DND-41 (cell line): Measurements from ENCODE around the gene SLC40A1.

Source experiments
- ATAC-seq: fragments of 200-7000 bp; cut with Tn5 transposase; 3 replicates; pipeline ENCODE4 v1.9.1; 2021; ENCODE audit warnings: low read depth; ENCODE audit not compliant: insufficient read depth
- DNase-seq: peaks from one replicate; pipeline ENCODE4 v3.0.0-alpha.2; 2020
- H2AFZ ChIP-seq: 2 replicates; pipeline ENCODE4 v1.6.0; 2012; ENCODE audit warnings: low read depth, low read length
- H3K27ac ChIP-seq: 2 replicates; pipeline ENCODE4 v1.5.1; 2012; ENCODE audit warnings: low read length, inconsistent platforms
- H3K27me3 ChIP-seq: fragments of 200-600 bp; sonication (generic); 2 replicates; pipeline ENCODE4 v1.6.0; 2012; ENCODE audit warnings: low read length, mild to moderate bottlenecking, inconsistent platforms; ENCODE audit not compliant: insufficient read depth, poor library complexity
- H3K36me3 ChIP-seq: 2 replicates; pipeline ENCODE4 v1.5.1; 2012; ENCODE audit warnings: low read length, inconsistent platforms; ENCODE audit not compliant: insufficient read depth
- H3K4me1 ChIP-seq: 2 replicates; pipeline ENCODE4 v1.5.1; 2012; ENCODE audit warnings: mild to moderate bottlenecking, low read length; ENCODE audit not compliant: insufficient read depth
- H3K4me2 ChIP-seq: 2 replicates; pipeline ENCODE4 v1.6.0; 2012; ENCODE audit warnings: mild to moderate bottlenecking, moderate library complexity, low read length, inconsistent platforms; ENCODE audit not compliant: insufficient read depth
- H3K4me3 ChIP-seq, 2 experiments: fragments of 200-600 bp in 1 of 2; shearing (Covaris generic) in 1 of 2; 2 replicates each; pipeline ENCODE4 v1.5.1; 2012 to 2016; ENCODE audit warnings: inconsistent platforms in 2 of 2, low read length in 2 of 2, mild to moderate bottlenecking in 2 of 2, low read depth in 1 of 2, moderate library complexity in 1 of 2
- H3K79me2 ChIP-seq: 2 replicates; pipeline ENCODE4 v1.6.0; 2012; ENCODE audit warnings: low read length, inconsistent platforms; ENCODE audit not compliant: insufficient read depth
- H3K9ac ChIP-seq: 2 replicates; pipeline ENCODE4 v1.6.0; 2012; ENCODE audit warnings: low read depth, mild to moderate bottlenecking, inconsistent platforms, low read length, moderate library complexity
- H3K9me3 ChIP-seq: 2 replicates; pipeline ENCODE4 v1.5.1; 2012; ENCODE audit warnings: low read length, moderate library complexity, mild to moderate bottlenecking, inconsistent platforms; ENCODE audit not compliant: insufficient read depth, severe bottlenecking
- H4K20me1 ChIP-seq: 2 replicates; pipeline ENCODE4 v1.6.0; 2012; ENCODE audit warnings: low read length; ENCODE audit not compliant: insufficient read depth
- CTCF ChIP-seq: IDR thresholded peaks from 2 replicates; pipeline ENCODE4 v1.5.1; 2012; ENCODE audit warnings: borderline replicate concordance, low read length, moderate library complexity, mild to moderate bottlenecking; ENCODE audit not compliant: poor library complexity, severe bottlenecking; ENCODE audit errors: extremely low read depth
- EZH2 ChIP-seq: IDR thresholded peaks from 3 replicates; pipeline ENCODE4 v1.6.1; 2012; ENCODE audit warnings: borderline replicate concordance, low read depth, mild to moderate bottlenecking, moderate library complexity, low read length, inconsistent platforms; ENCODE audit not compliant: severe bottlenecking

SLC40A1 gene

DNA sequence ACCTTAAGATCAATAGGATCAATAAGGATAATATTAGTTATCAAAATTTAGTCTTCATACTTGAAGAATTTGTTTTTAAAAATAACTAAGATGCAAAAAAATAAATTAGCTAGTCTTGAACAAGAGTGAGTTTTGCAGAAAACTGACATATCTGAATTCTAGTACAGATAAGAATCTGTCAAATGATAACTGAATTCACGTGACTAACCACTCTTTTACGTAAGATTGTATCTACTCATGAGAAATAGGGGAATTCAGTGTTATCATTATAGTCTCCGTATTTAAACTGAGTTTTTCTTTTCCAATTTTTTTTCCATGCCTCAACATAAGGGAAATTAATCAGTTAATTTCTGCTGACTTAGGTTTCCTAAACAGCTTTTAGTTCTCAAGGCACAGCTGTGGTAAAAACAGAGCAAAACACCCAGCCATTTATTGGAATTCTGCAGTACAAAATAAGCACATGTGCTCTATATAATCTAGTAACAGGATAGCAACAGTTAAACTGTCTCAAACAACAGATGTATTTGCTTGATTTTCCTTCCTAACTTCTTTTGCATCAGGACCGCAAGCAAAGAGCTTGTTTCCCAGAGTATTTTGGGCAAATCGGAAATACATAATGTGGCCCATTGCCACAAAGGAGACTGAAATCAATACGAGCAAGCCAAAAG is 19.1 kb downstream of the SLC40A1 start:
- H3K36me3 ChIP-seq = peaks cover 64% of the 10 kb centered on the region

GRCh38 chr2:189560273-189560586 is 20.4 kb downstream of the SLC40A1 start:
- TF ChIP-seq CTCF (no peak), EZH2 (no peak)
- Histone ChIP-seq H3K4me3 (no peak overlapping the region), H3K9me3 (no peaks in the 10 kb centered on the region), H3K4me1 (peaks cover 21% of the 10 kb centered on the region), H3K27ac (no peak overlapping the region), H4K20me1 (no peaks in the 10 kb centered on the region), H3K4me2 (no peak overlapping the region), H3K79me2 (peaks cover 4% of the 10 kb centered on the region; the same call in 1 of the 2 replicates), H2AFZ (no peak overlapping the region), H3K27me3 (no peaks in the 10 kb centered on the region), H3K36me3 (peaks cover 52% of the 10 kb centered on the region), H3K9ac (no peak overlapping the region)
- ATAC-seq (no peak), DNase-seq (no peak)

More for the DNA sequence above, 19.1 kb downstream of the SLC40A1 start:
- ATAC-seq (no peak), DNase-seq (no peak)
- TF ChIP-seq EZH2 (no peak), CTCF (no peak)
- Histone ChIP-seq H2AFZ (no peak overlapping the region), H3K9ac (no peak overlapping the region), H3K9me3 (no peaks in the 10 kb centered on the region), H3K4me2 (peak overlapping the region; percentile 38; the same call in 1 of the 2 replicates), H3K4me1 (peaks cover 21% of the 10 kb centered on the region), H3K4me3 (no peak overlapping the region), H4K20me1 (no peaks in the 10 kb centered on the region), H3K79me2 (peaks cover 4% of the 10 kb centered on the region; the same call in 1 of the 2 replicates), H3K27ac (peak overlapping the region; percentile 61; the same call in 1 of the 2 replicates), H3K27me3 (no peaks in the 10 kb centered on the region)

DNA sequence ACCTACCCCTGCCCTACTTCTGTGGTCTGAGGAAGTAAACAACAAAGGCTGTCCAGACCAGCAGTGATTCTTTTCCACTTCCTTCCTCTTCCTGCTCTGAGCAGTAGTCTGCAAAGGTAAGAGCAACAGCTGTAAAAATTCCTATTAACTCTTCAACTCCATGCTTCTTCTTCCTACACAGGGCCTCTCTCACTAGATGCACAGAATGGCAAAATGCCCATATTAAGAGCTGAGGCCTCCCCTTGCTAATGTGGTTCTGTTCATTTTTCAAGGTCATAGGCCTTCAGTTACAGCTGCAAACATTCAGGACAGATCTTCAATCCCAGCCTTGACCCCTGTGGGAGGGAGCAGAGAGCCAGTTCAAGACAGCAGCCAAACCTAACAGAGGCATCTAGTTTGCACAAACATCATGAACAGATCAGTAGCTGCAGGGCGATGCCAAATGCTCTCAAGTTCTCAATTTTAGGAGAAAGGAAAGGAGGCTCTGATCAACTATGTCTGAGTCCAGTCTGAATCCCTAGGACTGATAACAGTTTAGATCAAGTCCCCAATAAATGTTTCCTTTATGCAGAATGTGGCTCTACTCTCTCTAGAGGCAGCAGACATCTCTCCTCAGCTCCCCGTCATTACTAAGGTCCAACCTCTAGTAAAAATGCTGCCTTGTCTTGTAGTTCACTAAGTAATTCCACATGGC is 20.9 kb downstream of the SLC40A1 start:
- Histone ChIP-seq H3K4me3 (no peak overlapping the region), H3K27me3 (no peaks in the 10 kb centered on the region), H3K79me2 (peaks cover 4% of the 10 kb centered on the region; the same call in 1 of the 2 replicates), H3K9me3 (no peaks in the 10 kb centered on the region), H3K4me2 (no peak overlapping the region), H2AFZ (no peak overlapping the region), H3K27ac (no peak overlapping the region), H3K9ac (no peak overlapping the region), H4K20me1 (no peaks in the 10 kb centered on the region), H3K36me3 (peaks cover 46% of the 10 kb centered on the region), H3K4me1 (peaks cover 21% of the 10 kb centered on the region)
- TF ChIP-seq EZH2 (no peak), CTCF (no peak)
- DNase-seq (no peak), ATAC-seq (no peak)
